ENCODE data around the gene TMEM156.

GRCh38 chr4:38968668-38969067, 63.5 kb downstream of the TMEM156 start:
- TF ChIP-seq RAD21 (conservative IDR thresholded peaks at IDR 0.05) (no peak), CTCF (IDR thresholded peaks at IDR 0.05; ENCODE audit: poor library complexity, severe bottlenecking) (no peak)

Data from neural cell (in vitro differentiated cells).